Measurements from ENCODE around the gene CDK10.

CDK10 gene

DNA sequence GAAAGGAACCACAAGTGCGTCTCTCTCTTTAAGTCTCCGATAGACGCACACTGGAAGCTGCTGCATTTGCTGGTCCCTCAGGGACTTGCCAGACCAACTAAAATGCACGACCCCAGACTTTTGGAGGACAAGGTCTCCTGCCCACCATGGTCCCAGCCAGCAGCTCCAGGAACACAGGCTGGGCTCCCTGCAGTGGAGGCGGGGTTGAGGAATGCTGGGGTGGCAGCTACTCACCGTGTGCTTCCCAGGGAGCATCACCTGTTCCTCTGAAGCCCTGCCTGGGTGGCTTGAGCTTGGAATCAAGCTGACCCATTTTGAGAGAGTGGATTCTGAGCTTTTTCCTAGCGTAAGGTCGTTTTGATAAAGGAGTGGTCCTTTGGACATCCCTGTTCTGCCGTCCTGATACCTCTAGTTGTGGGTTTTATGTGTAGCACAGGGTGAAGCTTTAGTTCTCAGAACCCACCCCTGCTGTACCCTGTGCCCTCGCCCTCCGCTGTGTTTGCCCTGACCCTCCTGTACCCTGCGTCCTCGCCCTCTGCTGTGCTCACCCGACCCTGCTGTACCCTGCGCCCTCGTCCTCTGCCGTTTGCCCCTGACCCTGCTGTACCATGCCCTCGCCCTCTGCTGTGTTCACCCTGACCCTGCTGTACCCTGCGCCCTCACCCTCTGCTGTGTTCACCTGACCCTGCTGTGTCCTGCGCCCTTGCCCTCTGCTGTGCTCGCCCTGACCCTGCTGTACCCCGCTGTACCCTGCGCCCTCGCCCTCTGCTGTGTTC, 45.8 kb downstream of the CDK10 start:
- H3K4me3 ChIP-seq (ENCODE audit: low read depth, low read length): no peak overlapping the region

DNA sequence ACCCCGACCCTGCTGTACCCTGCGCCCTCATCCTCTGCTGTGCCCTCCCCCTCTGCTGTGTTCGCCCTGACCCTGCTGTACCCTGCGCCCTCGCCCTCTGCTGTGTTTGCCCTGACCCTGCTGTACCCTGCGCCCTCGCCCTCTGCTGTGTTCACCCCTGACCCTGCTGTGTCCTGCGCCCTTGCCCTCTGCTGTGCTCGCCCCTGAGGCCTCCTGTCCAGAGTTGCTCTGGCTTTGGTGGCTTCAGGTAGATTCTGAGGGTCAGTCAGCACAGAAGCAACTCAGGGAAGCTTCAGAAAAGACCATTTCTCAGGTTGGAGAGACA, 46.4 kb downstream of the CDK10 start:
- no peak overlapping the region for H3K4me3 ChIP-seq (ENCODE audit: low read depth, low read length)

DNA sequence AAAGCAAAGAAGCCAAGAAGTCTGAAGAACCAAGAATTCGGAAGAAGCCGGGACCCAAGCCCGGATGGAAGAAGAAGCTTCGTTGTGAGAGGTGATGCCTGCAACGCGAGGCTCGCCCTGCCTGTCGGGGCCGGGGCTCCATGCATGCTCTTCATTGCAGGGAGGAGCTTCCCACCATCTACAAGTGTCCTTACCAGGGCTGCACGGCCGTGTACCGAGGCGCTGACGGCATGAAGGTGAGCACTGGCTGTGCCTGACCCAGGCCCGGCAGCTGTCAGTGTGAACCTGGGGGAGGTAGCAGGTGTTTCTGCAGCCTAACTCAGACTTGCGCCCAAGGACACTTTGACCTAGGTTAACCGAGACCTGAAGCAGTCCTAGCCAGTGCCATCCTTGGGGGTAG, 46.8 kb downstream of the CDK10 start:
- no peak overlapping the region for H3K4me3 ChIP-seq (ENCODE audit: low read depth, low read length)

DNA sequence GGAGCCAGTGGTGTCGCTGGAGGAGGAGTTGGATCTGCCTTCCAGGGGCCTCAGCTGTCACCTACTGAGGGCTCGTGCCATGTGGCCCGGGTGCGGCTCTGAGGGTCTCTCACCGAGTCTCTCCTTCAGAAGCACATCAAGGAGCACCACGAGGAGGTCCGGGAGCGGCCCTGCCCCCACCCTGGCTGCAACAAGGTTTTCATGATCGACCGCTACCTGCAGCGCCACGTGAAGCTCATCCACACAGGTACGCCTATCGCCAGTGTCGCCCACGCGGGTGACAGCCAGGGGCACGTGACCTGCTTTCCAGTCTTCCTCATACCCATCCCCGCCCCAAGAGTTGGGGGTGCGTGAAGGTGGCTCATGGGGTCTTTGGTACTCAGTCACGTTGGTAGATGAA, 47.3 kb downstream of the CDK10 start:
- H3K4me3 ChIP-seq (ENCODE audit: low read depth, low read length): no peak overlapping the region

DNA sequence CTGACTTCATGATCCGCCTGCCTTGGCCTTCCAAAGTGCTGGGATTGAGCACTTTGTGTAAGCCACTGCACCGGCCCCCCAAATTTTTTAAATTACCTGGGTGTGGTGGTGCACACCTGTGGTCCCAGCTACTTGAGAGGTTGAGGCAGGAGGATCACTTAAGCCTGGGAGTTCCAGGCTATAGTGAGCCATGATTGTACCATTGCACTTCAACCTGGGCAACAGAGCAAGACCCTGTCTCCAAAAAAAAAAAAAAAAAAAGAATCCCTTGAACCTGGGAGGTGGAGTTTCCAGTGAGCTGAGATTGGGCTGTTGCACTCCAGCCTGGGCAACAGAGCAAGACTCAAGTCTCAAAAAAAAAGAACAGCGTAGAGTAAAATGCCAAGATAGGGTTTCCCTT, 50.1 kb downstream of the CDK10 start:
- no peak overlapping the region for H3K4me3 ChIP-seq (ENCODE audit: low read depth, low read length)

DNA sequence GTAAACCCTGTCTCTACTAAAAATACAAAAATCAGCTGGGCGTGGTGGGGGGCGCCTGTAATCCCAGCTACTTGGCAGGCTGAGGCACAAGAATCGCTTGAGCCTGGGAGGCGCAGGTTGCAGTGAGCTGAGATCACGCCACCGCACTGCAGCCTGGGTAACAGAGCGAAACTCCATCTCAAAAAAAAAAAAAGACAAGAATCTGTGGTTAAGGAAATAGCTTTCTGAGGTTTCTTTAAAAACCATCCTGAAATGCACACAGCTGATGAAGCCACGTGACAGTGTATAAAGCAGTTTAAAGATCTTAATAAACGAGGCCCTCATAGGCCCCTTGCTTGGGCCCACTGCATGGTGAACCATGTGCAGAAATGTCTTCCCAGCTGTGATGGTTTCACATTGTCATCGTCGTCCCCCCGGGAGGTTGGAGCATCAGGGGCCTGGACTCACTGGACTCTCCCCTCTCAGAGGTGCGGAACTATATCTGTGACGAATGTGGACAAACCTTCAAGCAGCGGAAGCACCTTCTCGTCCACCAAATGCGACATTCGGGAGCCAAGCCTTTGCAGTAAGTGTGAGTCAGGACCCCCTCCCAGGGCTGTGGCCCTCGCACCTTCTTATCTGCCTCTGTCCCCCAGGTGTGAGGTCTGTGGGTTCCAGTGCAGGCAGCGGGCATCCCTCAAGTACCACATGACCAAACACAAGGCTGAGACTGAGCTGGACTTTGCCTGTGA, 51.0 kb downstream of the CDK10 start:
- H3K4me3 ChIP-seq (ENCODE audit: low read depth, low read length): no peak overlapping the region

DNA sequence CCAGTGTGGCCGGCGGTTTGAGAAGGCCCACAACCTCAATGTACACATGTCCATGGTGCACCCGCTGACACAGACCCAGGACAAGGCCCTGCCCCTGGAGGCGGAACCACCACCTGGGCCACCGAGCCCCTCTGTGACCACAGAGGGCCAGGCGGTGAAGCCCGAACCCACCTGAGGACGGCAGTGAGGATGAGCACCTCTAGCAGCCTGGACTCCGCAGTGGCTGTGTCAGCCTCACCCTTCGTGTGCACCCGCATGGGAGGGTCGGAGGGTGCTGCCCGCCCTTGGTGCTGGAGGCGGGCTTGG, 51.5 kb downstream of the CDK10 start:
- H3K4me3 ChIP-seq (ENCODE audit: low read depth, low read length): no peak overlapping the region

DNA sequence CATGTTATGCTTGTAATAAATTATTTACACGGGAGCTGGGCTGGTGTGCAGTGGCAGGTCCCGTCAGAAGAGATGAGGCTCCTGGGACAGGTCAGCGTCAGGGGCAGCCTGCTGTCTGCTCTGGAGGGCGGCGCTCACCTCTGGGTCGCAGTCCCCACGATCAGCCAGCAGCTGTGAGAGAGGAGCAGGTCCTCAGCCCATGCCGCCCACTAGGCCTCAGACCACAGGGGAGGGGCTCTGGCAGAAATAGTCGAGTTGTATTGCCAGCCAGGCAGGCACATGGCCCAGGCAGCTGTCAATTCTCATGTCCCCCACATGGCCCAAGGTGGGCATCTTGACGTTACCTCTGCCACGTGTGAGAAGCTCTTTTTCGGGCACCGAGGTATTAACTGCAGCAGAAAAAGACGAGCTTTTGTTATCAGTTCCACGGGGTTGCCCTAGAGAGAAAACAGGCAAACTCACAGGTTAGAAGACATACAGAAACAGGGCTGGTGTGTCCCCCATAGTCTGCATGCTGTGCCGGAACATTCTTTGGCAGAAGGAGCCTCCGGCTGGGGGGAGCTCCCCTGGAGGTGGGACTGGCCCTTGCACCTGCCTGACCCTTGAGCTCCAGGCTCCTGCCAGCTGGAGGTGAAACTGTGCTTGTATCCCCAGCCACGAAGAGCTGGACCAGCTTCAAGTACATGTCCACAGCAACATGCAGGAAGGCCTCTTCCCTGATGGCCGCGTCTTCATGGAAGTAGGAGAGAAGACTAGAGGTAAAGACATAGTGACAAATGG, 52.2 kb downstream of the CDK10 start:
- H3K4me3 ChIP-seq (ENCODE audit: low read depth, low read length): no peak overlapping the region

DNA sequence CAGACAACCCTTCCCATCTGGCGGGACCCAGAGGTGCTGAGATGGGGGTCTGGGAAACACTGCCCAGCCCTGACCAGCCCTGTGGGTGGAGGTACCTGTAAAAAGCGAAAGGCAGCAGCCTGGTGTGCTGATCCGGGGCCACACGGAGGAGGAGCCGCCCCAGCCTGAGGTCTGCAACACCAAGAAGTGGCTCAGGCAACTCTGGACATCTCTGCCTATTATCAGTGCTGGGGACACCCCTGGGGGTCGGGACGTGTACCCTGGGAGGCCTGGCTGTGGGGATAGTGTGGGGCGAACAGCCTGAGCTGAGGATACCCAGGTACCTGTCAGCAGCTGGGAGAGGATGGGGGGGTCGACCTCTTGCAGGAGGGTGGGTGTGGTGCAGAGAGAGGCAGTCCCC, 52.9 kb downstream of the CDK10 start:
- no peak overlapping the region for H3K4me3 ChIP-seq (ENCODE audit: low read depth, low read length)

DNA sequence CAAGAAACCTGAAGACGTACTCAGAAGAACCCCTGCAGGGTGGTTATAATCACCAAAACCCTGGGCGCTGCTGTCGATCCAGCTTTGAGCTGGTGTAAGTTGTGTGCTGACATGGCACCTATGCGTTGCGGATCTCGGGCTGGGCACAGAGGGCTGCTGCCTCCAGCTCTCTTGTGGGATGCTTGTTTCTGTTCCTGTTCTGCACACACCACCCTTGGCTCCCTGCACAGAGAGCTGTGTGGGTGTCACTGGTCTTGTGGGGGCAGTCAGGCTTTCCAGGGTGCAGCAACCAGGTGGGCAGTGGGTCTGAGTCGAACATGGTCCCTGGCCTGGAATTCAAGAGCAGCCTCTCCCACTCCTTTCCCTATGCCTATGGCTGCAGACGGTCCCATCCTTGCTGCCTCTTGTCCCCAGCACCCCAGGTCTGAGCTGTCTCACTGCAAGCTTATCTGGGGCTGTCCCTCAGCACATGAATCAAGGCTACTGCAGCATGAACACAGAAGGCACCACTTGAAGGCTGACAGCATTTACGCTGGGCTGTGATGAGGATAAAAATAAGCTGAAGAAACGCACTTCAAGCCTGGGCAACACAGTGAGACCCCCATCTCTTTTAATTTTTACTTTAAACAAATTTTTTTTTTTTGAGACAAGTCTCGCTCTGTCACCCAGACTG, 55.0 kb downstream of the CDK10 start:
- H3K4me3 ChIP-seq (ENCODE audit: low read depth, low read length): no peak overlapping the region

DNA sequence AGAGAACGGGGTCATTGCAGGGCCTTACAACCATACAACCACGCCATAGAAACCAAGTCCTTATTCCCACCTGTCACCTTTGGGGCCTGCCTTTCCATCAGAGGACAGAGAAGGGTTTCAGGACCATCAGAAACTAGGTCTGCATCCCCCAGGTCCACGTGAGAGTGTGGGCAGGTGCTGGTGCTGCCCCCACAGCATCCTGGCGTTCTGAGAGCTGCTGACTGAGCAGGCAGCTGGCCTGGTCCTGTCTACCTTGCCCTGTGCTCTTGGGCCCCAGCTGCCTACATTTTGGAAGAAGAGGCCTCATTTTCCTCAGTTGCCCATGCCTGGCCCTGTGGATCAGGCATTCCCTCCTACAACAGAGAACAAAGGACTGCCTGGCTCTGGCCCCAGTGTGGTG, 56.5 kb downstream of the CDK10 start:
- H3K4me3 ChIP-seq (ENCODE audit: low read depth, low read length): no peak overlapping the region

DNA sequence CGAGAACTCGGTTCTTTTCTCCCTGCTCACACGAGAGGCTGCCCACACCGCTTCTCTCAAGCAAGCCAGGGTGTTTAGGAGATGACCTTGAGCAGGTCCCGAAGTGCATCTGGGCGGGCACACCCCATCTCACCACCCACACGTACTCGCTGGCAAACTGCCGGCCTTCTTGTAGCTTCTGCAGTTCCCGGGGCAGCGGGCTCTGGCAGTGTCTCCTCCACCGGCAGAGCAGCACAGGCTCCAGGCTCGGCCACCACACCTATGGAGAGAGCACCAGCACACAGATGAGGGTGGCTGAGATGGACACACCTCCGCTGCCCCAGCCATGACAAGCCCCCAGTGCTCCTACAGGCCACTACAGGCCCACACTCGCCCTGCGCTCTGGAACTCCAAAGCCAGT, 58.3 kb downstream of the CDK10 start:
- no peak overlapping the region for H3K4me3 ChIP-seq (ENCODE audit: low read depth, low read length)
